Hematopoietic multipotent progenitor cell (in vitro differentiated cells): ENCODE data around the gene COTL1. TPM values are rescaled to one million over a fixed set of nuclear protein-coding genes. Genes with fewer than 3 reads are reported as not detected.

Experiments
- DNase-seq, 3 donors: peaks; one replicate each; pipeline ENCODE4 v3.0.0-alpha.2; 2011 to 2015; ENCODE audit warnings: low read depth in 2 of 3, low spot score in 2 of 3
- total RNA-seq: library from RNA; depleted of rRNA; stranded (reverse); fragments of >200 nt; gene quantifications from one replicate; pipeline ENCODE4 v1.2.3, GENCODE V29; 2012

Gene COTL1, protein sequence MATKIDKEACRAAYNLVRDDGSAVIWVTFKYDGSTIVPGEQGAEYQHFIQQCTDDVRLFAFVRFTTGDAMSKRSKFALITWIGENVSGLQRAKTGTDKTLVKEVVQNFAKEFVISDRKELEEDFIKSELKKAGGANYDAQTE
- 31.8 TPM for total RNA-seq

- DNase-seq = peak; percentile 86 to 96 (median 95)
Measured at GRCh38 chr16:84617791-84618580, at the start of gene COTL1. Gene COTL1 (minus strand): TSS chr16:84618078. CDS start chr16:84617914, 164 bp downstream.

DNA sequence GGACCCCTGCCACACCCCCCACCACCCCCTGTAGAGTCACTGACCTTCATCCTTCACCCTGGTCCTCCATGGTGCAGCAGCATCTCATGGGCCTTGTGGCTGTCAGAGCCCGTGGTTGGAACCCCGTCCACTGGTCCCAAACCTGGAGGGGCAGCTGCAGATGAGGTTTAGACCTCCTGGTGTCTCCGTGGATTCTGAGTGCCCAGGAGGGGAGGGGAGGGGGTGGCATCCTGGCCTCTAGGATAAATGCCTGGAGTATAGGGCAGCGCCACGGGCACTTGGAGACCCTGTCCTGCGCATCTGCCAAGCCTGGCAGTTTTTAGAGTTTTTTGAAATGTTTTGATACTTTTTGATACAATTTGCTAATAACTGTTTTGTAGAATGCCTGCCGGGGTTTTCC lies 48.0 kb upstream of the COTL1 start:
- no peak for DNase-seq

DNA sequence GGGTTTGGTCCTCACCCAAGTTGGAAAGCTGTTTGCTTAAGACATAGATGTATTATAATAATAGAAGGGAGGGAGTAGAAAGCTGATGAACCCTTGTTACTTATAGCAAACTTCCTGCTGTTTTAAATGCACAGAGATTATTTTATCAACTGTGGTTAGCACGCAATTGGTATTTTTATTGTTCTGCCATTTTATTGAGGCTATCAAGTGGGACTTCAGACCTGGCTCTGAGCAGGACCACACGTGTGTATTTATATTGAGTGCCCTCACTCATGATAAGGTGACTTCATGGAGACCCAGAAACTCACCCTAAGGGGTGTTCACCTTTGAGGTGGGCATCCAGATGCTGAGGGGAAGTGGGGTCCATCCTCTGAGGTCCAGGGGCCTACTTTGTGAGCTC lies 47.5 kb upstream of the COTL1 start:
- DNase-seq = no peak

- no peak for DNase-seq
Measured at GRCh38 chr16:84663433-84664101, 45.7 kb upstream of the COTL1 start.

DNA sequence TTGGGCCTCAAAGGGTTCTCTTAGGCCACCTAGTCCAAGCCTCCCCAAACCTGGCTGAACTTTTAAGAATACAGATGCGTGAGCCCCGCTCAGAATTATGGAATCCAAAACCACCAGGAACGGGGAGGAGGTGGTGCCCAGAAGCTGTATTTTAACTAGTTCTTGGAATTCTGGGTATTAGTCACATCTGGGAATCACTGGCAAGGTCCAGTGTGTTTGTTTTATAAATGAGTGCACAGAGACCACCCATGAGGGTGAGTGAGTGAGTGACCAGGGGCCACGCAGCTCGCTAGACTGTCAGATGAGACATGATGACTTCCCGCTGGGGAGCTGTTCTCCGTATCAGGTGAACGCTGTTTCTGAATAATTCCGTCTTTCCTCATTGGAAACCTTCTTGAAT lies 44.6 kb upstream of the COTL1 start:
- no peak for DNase-seq

DNA sequence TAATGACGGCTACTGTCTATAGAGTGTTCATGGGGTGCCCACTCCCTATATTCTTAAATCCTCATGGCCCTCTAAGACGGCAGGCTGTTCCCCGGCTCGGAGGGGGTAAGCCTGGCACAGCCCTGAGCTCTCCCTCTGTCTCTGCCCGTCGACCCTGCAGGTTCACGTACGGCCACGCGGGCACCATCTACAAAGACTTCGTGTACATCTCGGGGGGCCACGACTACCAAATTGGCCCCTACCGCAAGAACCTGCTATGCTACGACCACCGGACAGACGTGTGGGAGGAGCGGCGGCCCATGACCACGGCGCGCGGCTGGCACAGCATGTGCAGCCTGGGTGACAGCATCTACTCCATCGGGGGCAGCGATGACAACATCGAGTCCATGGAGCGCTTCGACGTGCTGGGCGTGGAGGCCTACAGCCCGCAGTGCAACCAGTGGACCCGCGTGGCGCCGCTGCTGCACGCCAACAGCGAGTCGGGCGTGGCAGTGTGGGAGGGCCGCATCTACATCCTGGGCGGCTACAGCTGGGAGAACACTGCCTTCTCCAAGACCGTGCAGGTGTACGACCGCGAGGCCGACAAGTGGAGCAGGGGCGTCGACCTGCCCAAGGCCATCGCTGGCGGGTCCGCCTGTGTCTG lies 43.7 kb upstream of the COTL1 start:
- no peak for DNase-seq

GRCh38 chr16:84660973-84661372 lies 43.1 kb upstream of the COTL1 start:
- no peak for DNase-seq

DNA sequence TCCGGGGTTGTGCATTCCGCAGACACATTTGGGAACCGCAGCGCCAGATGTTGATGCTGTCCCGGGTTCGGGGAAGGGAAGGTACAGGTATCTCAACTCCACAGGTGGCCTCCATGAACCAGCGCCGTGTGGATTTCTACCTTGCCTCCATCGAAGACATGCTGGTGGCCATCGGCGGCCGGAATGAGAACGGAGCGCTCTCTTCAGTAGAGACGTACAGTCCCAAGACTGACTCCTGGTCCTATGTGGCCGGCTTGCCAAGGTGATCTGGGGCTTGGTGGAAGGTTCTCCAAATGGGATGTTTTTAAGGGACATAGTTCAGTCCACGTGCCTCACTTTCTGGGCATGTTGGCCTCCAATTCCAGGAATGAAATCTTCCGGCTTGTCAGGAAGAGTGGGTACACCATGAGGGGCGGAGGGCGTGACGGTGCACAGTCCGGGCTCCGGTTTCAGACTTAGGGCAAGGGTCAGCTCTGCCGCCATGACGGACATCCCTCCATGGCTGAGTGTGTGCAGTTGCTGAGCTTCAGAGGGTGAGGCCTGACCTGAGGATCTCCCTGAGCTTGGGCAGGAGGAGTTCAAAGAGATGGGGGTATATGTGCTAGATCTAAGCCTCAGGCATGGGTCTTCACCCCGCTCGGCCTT lies 41.9 kb upstream of the COTL1 start:
- no peak for DNase-seq

- DNase-seq = no peak
Measured at GRCh38 chr16:84658690-84659089, 40.8 kb upstream of the COTL1 start.

DNA sequence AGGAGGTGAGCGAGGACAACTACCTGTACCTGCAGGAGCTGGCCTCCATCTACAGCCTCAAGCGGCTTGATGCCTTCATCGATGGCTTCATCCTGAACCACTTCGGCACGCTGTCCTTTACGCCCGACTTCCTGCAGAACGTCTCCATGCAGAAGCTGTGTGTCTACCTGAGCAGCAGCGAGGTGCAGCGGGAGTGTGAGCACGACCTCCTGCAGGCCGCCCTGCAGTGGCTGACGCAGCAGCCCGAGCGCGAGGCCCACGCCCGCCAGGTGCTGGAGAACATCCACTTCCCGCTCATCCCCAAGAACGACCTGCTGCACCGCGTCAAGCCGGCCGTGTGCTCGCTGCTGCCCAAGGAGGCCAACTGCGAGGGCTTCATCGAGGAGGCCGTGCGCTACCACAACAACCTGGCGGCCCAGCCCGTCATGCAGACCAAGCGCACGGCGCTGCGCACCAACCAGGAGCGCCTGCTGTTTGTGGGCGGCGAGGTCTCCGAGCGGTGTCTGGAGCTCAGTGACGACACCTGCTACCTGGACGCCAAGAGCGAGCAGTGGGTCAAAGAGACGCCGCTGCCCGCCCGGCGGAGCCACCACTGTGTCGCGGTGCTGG lies 39.5 kb upstream of the COTL1 start:
- DNase-seq = no peak

GRCh38 chr16:84656649-84657048 lies 38.8 kb upstream of the COTL1 start:
- DNase-seq = no peak

- DNase-seq = no peak
Measured at GRCh38 chr16:84654998-84655397, 37.1 kb upstream of the COTL1 start.

GRCh38 chr16:84654238-84654637 lies 36.4 kb upstream of the COTL1 start:
- DNase-seq = no peak

- no peak for DNase-seq
Measured at GRCh38 chr16:84652566-84652965, 34.7 kb upstream of the COTL1 start.

- DNase-seq = no peak
Measured at GRCh38 chr16:84650062-84650991, 32.4 kb upstream of the COTL1 start.

GRCh38 chr16:84649511-84649861 lies 31.6 kb upstream of the COTL1 start:
- DNase-seq = no peak

GRCh38 chr16:84648595-84649510 lies 31.0 kb upstream of the COTL1 start:
- peak in 2 of 3 donors; percentile 27 to 32 for DNase-seq

GRCh38 chr16:84647828-84648594 lies 30.1 kb upstream of the COTL1 start, which contains the start of gene KLHL36:
Gene KLHL36 (plus strand): TSS chr16:84648511. CDS start chr16:84650868, 2,357 bp downstream.
- DNase-seq = peak; percentile 52 to 57 (median 55)
